WTC11 (cell line): ENCODE data around the gene RIC3. TPM values are rescaled to one million over a fixed set of nuclear protein-coding genes. Genes with fewer than 3 reads are reported as not detected.

ENCODE experiments used
- ATAC-seq: fragments of 200-7000 bp; cut with Tn5 transposase; 2 replicates; pipeline ENCODE4 v1.10.0; 2021; ENCODE audit warnings: mild to moderate bottlenecking, moderate library complexity
- CTCF ChIA-PET: fragments of 300-600 bp; sonication (Branson Sonifier 250); formaldehyde crosslinking; loops from one replicate; lab custom pipeline; 2021; ENCODE audit warnings: antibody characterized with exemption; lab: Charles Lee
- POLR2A ChIA-PET: fragments of 350-600 bp; sonication (Branson Sonifier 250); formaldehyde crosslinking; loops from one replicate; lab custom pipeline; 2021; ENCODE audit warnings: antibody characterized with exemption; lab: Charles Lee
- DNase-seq: peaks from one replicate; pipeline ENCODE4 v3.0.0; 2021; ENCODE audit warnings: low spot score
- H3K27ac Mint-ChIP-seq: 2 replicates; pipeline ENCODE4 v1.8.0; 2021; ENCODE audit warnings: mixed read lengths
- H3K27me3 Mint-ChIP-seq: 2 replicates; pipeline ENCODE4 v1.8.0; 2021; ENCODE audit warnings: low read depth, mild to moderate bottlenecking, moderate library complexity, mixed read lengths
- H3K36me3 Mint-ChIP-seq: 2 replicates; pipeline ENCODE4 v1.8.0; 2021; ENCODE audit warnings: mixed read lengths
- H3K4me1 Mint-ChIP-seq: 2 replicates; pipeline ENCODE4 v1.8.0; 2022; ENCODE audit warnings: mixed read lengths
- H3K4me3 Mint-ChIP-seq: 2 replicates; pipeline ENCODE4 v1.8.0; 2021; ENCODE audit warnings: mild to moderate bottlenecking, moderate library complexity, mixed read lengths
- H3K9me3 Mint-ChIP-seq: 2 replicates; pipeline ENCODE4 v1.8.0; 2021; ENCODE audit warnings: mixed read lengths
- ATF1 ChIP-seq: sonication (generic); formaldehyde crosslinking; IDR thresholded peaks from 2 replicates; pipeline ENCODE4 v1.8.1; 2023; ENCODE audit warnings: mild to moderate bottlenecking, moderate library complexity, missing genetic modification reagents
- CREM ChIP-seq: sonication (generic); formaldehyde crosslinking; IDR thresholded peaks from 2 replicates; pipeline ENCODE4 v1.8.1; 2022; ENCODE audit warnings: mild to moderate bottlenecking, missing genetic modification reagents, moderate library complexity
- EMX1 ChIP-seq: fragments of 250-450 bp; sonication (Bioruptor Pico); IDR thresholded peaks from 2 replicates; pipeline ENCODE4 v1.8.0; 2021; ENCODE audit warnings: mild to moderate bottlenecking
- ETV6 ChIP-seq: sonication (generic); formaldehyde crosslinking; IDR thresholded peaks from 2 replicates; pipeline ENCODE4 v1.8.1; 2022; ENCODE audit warnings: mild to moderate bottlenecking, missing genetic modification reagents
- GRHL2 ChIP-seq: fragments of 250-450 bp; sonication (Bioruptor Pico); IDR thresholded peaks from 2 replicates; pipeline ENCODE4 v1.8.0; 2022; ENCODE audit warnings: mild to moderate bottlenecking, moderate library complexity; ENCODE audit not compliant: insufficient replicate concordance, severe bottlenecking
- HMGA2 ChIP-seq: fragments of 250-450 bp; sonication (Bioruptor Pico); IDR thresholded peaks from 2 replicates; pipeline ENCODE4 v1.4.0; 2021; ENCODE audit warnings: mild to moderate bottlenecking, moderate library complexity
- MLX ChIP-seq: sonication (generic); formaldehyde crosslinking; IDR thresholded peaks from 2 replicates; pipeline ENCODE4 v1.8.1; 2023; ENCODE audit warnings: mild to moderate bottlenecking, missing genetic modification reagents, moderate library complexity
- MYBL2 ChIP-seq: sonication (generic); formaldehyde crosslinking; IDR thresholded peaks from 2 replicates; pipeline ENCODE4 v1.8.1; 2023; ENCODE audit warnings: mild to moderate bottlenecking, moderate library complexity, missing genetic modification reagents
- NFATC4 ChIP-seq: fragments of 250-450 bp; sonication (Bioruptor Pico); IDR thresholded peaks from 2 replicates; pipeline ENCODE4 v1.9.0; 2021; ENCODE audit warnings: mild to moderate bottlenecking
- NR1H2 ChIP-seq: sonication (generic); formaldehyde crosslinking; IDR thresholded peaks from 2 replicates; pipeline ENCODE4 v1.9.0; 2021; ENCODE audit warnings: mild to moderate bottlenecking, moderate library complexity, missing genetic modification reagents
- NR3C1 ChIP-seq: sonication (generic); formaldehyde crosslinking; conservative IDR thresholded peaks from 2 replicates; pipeline ENCODE4 v1.8.1; 2023; ENCODE audit warnings: low read depth, mild to moderate bottlenecking, missing genetic modification reagents
- TCF7 ChIP-seq: sonication (generic); formaldehyde crosslinking; IDR thresholded peaks from 2 replicates; pipeline ENCODE4 v1.8.0; 2022; ENCODE audit warnings: mild to moderate bottlenecking, low read depth, missing genetic modification reagents, moderate library complexity
- TEAD4 ChIP-seq: sonication (generic); formaldehyde crosslinking; IDR thresholded peaks from 2 replicates; pipeline ENCODE4 v1.8.0; 2022; ENCODE audit warnings: mild to moderate bottlenecking, missing genetic modification reagents
- total RNA-seq: library from RNA; stranded (reverse); gene quantifications from 3 replicates; pipeline ENCODE4 v1.2.3, GENCODE V29; 2021
- TF ChIP-seq, protein P1 (sequence below): sonication (generic); formaldehyde crosslinking; IDR thresholded peaks from 2 replicates; pipeline ENCODE4 v1.8.0; 2022; ENCODE audit warnings: missing genetic modification reagents
- TF ChIP-seq, protein P2 (sequence below): fragments of 250-450 bp; sonication (Bioruptor Pico); IDR thresholded peaks from 2 replicates; pipeline ENCODE4 v1.9.0; 2021; ENCODE audit warnings: moderate library complexity, mild to moderate bottlenecking, inconsistent platforms, borderline replicate concordance
- TF ChIP-seq, protein P3 (sequence below): sonication (generic); formaldehyde crosslinking; IDR thresholded peaks from 2 replicates; pipeline ENCODE4 v1.8.1; 2022; ENCODE audit warnings: low read depth, missing genetic modification reagents, borderline replicate concordance

RIC3 gene
- total RNA-seq, 1 experiment from 2014 or later, result 15.7 TPM

DNA sequence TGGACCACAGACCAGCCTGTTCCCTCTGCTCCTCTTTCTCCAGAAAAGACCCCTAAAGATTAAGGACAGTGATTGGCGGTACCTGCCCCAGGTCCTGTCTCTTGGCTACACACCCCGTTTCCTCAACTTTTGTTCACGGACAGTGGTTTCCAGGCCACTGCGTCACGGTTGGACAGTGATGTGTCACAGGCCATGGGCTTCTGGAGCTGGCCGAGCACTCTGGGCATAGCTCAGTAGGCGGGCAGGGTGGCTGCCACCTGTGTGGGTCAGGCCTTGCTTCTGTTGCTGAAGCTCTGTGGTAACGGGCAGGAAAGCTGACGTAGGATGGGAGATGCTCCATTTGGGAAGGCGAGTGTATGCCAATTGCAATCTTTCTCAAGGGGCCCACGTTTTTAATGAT lies 74.2 kb downstream of the RIC3 start:
- ATAC-seq, result no peak
- H3K4me1 Mint-ChIP-seq, result peaks cover 5% of the 10 kb centered on the region

GRCh38 chr11:8093931-8094575 lies 74.8 kb downstream of the RIC3 start:
- no peak for DNase-seq
- TF ChIP-seq MYBL2 (CRISPR knock-in tag) (no peak), GRHL2 (CRISPR knock-in tag) (no peak), NR1H2 (CRISPR knock-in tag) (no peak), CREM (CRISPR knock-in tag) (no peak), ATF1 (CRISPR knock-in tag) (no peak), NR3C1 (no peak), MLX (CRISPR knock-in tag) (no peak)
- TF ChIP-seq, protein P1, sequence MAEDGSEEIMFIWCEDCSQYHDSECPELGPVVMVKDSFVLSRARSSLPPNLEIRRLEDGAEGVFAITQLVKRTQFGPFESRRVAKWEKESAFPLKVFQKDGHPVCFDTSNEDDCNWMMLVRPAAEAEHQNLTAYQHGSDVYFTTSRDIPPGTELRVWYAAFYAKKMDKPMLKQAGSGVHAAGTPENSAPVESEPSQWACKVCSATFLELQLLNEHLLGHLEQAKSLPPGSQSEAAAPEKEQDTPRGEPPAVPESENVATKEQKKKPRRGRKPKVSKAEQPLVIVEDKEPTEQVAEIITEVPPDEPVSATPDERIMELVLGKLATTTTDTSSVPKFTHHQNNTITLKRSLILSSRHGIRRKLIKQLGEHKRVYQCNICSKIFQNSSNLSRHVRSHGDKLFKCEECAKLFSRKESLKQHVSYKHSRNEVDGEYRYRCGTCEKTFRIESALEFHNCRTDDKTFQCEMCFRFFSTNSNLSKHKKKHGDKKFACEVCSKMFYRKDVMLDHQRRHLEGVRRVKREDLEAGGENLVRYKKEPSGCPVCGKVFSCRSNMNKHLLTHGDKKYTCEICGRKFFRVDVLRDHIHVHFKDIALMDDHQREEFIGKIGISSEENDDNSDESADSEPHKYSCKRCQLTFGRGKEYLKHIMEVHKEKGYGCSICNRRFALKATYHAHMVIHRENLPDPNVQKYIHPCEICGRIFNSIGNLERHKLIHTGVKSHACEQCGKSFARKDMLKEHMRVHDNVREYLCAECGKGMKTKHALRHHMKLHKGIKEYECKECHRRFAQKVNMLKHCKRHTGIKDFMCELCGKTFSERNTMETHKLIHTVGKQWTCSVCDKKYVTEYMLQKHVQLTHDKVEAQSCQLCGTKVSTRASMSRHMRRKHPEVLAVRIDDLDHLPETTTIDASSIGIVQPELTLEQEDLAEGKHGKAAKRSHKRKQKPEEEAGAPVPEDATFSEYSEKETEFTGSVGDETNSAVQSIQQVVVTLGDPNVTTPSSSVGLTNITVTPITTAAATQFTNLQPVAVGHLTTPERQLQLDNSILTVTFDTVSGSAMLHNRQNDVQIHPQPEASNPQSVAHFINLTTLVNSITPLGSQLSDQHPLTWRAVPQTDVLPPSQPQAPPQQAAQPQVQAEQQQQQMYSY (CRISPR knock-in tag), result no peak
- TF ChIP-seq, protein P2, sequence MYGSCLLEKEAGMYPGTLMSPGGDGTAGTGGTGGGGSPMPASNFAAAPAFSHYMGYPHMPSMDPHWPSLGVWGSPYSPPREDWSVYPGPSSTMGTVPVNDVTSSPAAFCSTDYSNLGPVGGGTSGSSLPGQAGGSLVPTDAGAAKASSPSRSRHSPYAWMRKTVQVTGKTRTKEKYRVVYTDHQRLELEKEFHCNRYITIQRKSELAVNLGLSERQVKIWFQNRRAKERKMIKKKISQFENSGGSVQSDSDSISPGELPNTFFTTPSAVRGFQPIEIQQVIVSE (CRISPR knock-in tag), result no peak
- ChIA-PET CTCF (interaction anchor here (1.8 to 10.3 kb wide), 3 partner anchors 39 to 88 kb away, joined by 13 to 278 read pairs (median 141); no protein-coding TSS in a partner anchor), POLR2A (interaction anchor here (1.5 kb wide), 1 partner anchor 88 kb away, joined by 3 read pairs; no protein-coding TSS in a partner anchor)
- H3K27me3 Mint-ChIP-seq, result no peaks in the 10 kb centered on the region
- peaks cover 5% of the 10 kb centered on the region for H3K4me1 Mint-ChIP-seq
- H3K36me3 Mint-ChIP-seq, result peaks cover 25% of the 10 kb centered on the region
- H3K27ac Mint-ChIP-seq, result no peak overlapping the region
- H3K4me3 Mint-ChIP-seq, result no peak overlapping the region
- ATAC-seq, result no peak
- H3K9me3 Mint-ChIP-seq, result no peaks in the 10 kb centered on the region

More for the DNA sequence above, 74.2 kb downstream of the RIC3 start:
- TF ChIP-seq ETV6 (CRISPR knock-in tag) (no peak), TEAD4 (no peak), EMX1 (CRISPR knock-in tag) (no peak), TCF7 (CRISPR knock-in tag) (no peak), NFATC4 (CRISPR knock-in tag) (no peak), MLX (CRISPR knock-in tag) (no peak), HMGA2 (CRISPR knock-in tag) (no peak)
- TF ChIP-seq, protein P3, sequence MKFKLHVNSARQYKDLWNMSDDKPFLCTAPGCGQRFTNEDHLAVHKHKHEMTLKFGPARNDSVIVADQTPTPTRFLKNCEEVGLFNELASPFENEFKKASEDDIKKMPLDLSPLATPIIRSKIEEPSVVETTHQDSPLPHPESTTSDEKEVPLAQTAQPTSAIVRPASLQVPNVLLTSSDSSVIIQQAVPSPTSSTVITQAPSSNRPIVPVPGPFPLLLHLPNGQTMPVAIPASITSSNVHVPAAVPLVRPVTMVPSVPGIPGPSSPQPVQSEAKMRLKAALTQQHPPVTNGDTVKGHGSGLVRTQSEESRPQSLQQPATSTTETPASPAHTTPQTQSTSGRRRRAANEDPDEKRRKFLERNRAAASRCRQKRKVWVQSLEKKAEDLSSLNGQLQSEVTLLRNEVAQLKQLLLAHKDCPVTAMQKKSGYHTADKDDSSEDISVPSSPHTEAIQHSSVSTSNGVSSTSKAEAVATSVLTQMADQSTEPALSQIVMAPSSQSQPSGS (CRISPR knock-in tag), result no peak
- no peak overlapping the region for H3K27ac Mint-ChIP-seq
- no peaks in the 10 kb centered on the region for H3K9me3 Mint-ChIP-seq
- no peaks in the 10 kb centered on the region for H3K27me3 Mint-ChIP-seq
- no peak for DNase-seq
- ChIA-PET CTCF (interaction anchor here (1.1 to 10.3 kb wide), 3 partner anchors 39 to 88 kb away, joined by 3 to 141 read pairs (median 13); no protein-coding TSS in a partner anchor), POLR2A (no interaction called here)
- no peak overlapping the region for H3K4me3 Mint-ChIP-seq
- H3K36me3 Mint-ChIP-seq, result peaks cover 31% of the 10 kb centered on the region
